Left lung (tissue), 10 donors: ENCODE data around the gene SIAH2. TPM values are rescaled to one million over a fixed set of nuclear protein-coding genes. Genes with fewer than 3 reads are reported as not detected.
A peak's percentile ranks its signal among the peaks of the same experiment; 100 is the strongest.

ENCODE experiments used
- ATAC-seq: fragments of 200-7000 bp; cut with Tn5 transposase; one replicate; pipeline ENCODE4 v1.9.1; 2020; ENCODE audit warnings: moderate library complexity
- DNase-seq, 4 donors: peaks; one replicate each; pipeline ENCODE4 v3.0.0-alpha.2; 2013 to 2020
- H3K27ac ChIP-seq, 2 donors: fragments of 200-600 bp; sonication (generic) in 1 of 2; one replicate each; pipeline versions ENCODE4 v1.5.0 to v1.8.0; 2020 to 2021
- H3K27me3 ChIP-seq, 2 donors: fragments of 200-600 bp; sonication (generic) in 1 of 2; one replicate each; pipeline versions ENCODE4 v1.5.0 to v1.8.0; 2020 to 2021
- H3K36me3 ChIP-seq, 2 donors: fragments of 200-600 bp; sonication (generic) in 1 of 2; one replicate each; pipeline versions ENCODE4 v1.5.0 to v1.8.0; 2020 to 2021
- H3K4me1 ChIP-seq, 2 donors: fragments of 200-600 bp; one replicate each; pipeline ENCODE4 v1.8.0; 2021
- H3K4me3 ChIP-seq, 2 donors: fragments of 200-600 bp; sonication (generic) in 1 of 2; one replicate each; pipeline versions ENCODE4 v1.5.0 to v1.8.0; 2020 to 2021; ENCODE audit warnings: mild to moderate bottlenecking in 1 of 2
- H3K9me3 ChIP-seq, 2 donors: fragments of 200-600 bp; sonication (generic) in 1 of 2; one replicate each; pipeline versions ENCODE4 v1.5.0 to v1.8.0; 2020 to 2021
- intact Hi-C, 2 donors: fragments of 100-400 bp; cut with DNase I; formaldehyde crosslinking; loops; one replicate each; pipeline versions ENCODE4 v1.11.2 to v1.14.2; 2022
- polyA plus RNA-seq, 6 donors: library from polyadenylated mRNA; unstranded; fragments of 120-200 nt; gene quantifications; one replicate each; pipeline ENCODE4 v1.2.1, GENCODE V29; 2013; ENCODE audit not compliant: insufficient read length in 6 of 6
- total RNA-seq, 2 donors: library from RNA; stranded (reverse); fragmentation: NEBNext Ultra II Directional; extraction: Animal tissue kit (Norgen Biotek cat#: 25700); gene quantifications; one replicate each; pipeline ENCODE4 v1.2.1, GENCODE V29; 2021
- TF ChIP-seq, protein P1 (sequence below), 2 donors: fragments of 200-600 bp; sonication (generic) in 1 of 2; IDR thresholded peaks; one replicate each; pipeline versions ENCODE4 v1.5.0 to v1.8.0; 2021; ENCODE audit warnings: antibody characterized with exemption in 2 of 2
- donor health status: DM: no; HTN: yes; CAD: no.
- donor health status: DM: no; HTN: no; CAD: no.

The SIAH2 gene
- total and polyA plus RNA-seq, 8 donors: 19.1 to 22.9 (median 21.6) TPM

DNA sequence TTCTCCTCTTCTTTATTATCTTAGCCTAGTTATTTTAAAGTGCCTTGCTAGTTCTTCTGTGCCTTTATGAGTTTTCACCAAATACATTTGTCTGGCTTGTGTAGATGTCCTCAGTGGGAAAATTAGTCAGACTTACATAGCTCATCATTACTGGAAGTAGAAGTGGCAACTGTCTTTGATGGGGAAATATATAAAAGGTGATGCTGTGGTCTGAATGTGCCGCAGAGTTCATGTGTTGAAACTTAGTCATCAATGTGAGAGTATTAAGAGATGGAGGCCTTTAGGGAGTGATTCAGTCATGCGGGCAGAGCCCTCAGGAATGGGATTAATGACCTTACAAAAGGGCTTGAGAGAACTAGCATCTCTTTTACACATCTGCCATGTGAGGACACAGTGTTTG lies 52.9 kb downstream of the SIAH2 start:
- ATAC-seq (no peak), DNase-seq (no peak)
- Histone ChIP-seq H3K27ac (no peak overlapping the region), H3K4me3 (no peak overlapping the region), H3K9me3 (no peaks in the 10 kb centered on the region), H3K27me3 (no peaks in the 10 kb centered on the region), H3K36me3 (peaks cover 0 to 4% of the 10 kb centered on the region in 2 donors), H3K4me1 (no peaks in the 10 kb centered on the region)
- intact Hi-C loops: no loop called here
- TF ChIP-seq, protein P1, sequence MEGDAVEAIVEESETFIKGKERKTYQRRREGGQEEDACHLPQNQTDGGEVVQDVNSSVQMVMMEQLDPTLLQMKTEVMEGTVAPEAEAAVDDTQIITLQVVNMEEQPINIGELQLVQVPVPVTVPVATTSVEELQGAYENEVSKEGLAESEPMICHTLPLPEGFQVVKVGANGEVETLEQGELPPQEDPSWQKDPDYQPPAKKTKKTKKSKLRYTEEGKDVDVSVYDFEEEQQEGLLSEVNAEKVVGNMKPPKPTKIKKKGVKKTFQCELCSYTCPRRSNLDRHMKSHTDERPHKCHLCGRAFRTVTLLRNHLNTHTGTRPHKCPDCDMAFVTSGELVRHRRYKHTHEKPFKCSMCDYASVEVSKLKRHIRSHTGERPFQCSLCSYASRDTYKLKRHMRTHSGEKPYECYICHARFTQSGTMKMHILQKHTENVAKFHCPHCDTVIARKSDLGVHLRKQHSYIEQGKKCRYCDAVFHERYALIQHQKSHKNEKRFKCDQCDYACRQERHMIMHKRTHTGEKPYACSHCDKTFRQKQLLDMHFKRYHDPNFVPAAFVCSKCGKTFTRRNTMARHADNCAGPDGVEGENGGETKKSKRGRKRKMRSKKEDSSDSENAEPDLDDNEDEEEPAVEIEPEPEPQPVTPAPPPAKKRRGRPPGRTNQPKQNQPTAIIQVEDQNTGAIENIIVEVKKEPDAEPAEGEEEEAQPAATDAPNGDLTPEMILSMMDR (IDR thresholded peaks at IDR 0.05): no peak

DNA sequence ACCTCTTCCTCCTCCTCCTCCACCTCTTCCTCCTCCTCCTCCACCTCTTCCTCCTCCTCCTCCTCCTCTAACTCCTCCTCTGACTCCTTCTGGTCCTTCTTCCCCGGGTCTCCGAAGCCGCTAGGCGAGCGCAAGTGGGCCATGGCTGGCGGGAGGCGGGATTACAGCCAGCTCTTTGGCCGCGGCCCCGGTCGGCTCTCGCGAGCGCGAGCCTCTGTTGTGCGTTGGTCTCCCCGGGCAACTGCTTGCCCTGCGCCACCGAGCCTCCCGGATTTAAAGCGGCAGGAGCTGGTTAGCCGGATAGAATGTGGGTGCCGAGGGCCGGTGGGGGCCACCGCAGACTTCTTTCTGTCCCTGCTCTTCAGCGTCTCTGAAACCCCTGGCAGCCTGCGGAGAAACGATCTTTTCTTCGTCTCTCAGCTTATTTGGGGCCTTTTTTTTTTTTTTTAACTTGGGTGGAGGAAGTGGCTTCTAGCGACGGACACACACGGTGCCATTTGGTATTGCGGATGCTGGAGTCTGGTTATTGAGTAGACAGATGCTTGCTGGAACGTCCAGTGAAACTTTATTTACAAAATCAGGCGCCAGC lies 59.1 kb downstream of the SIAH2 start, which contains the start of gene ERICH6:
ERICH6 (minus strand) TSS at position 165 of the 589 bp plus-strand sequence; CDS start at position 143, 22 bp downstream.
- H3K4me1 ChIP-seq: peaks cover 5 to 12% of the 10 kb centered on the region in 2 donors
- no peaks in the 10 kb centered on the region for H3K36me3 ChIP-seq
- no peaks in the 10 kb centered on the region for H3K27me3 ChIP-seq
- no peaks in the 10 kb centered on the region for H3K9me3 ChIP-seq
- TF ChIP-seq, protein P1 (IDR thresholded peaks at IDR 0.05): peak in 1 of 2 donors; percentile 28
- peak within 1 kb of the TSS; percentile 72 to 83 for H3K27ac ChIP-seq
- ATAC-seq (peak; percentile 98), DNase-seq (peak; percentile 90 to 97 (median 94))
- H3K4me3 ChIP-seq: peak within 1 kb of the TSS; percentile 42 to 50
- intact Hi-C loops: no loop called here

DNA sequence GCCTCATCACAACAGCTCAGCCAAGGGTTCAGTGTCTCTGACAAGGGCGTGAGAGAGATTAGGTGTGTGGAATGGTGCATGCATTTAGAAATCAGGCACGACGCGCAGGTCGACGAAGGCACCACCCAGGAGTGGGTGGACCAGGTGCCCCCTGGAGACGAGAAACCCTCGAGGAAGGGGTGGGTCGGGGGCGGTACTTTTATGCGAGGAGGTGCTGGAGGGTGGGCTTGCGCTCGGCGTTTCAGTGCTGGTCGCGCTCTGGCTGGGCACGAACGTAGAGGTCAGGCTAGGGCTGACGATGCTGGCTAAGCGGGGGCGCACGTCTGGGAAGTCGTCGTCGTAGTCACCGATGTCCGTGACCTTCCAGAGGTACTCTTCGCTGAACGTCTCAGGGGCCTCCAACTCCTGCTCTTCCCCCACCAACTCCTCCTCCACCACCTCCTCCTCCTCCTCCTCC lies 59.6 kb downstream of the SIAH2 start:
- intact Hi-C loops: no loop called here
- DNase-seq (peak in 3 of 4 donors; percentile 51 to 82 (median 60)), ATAC-seq (peak; percentile 50)
- Histone ChIP-seq H3K9me3 (no peaks in the 10 kb centered on the region), H3K4me1 (peaks cover 5 to 12% of the 10 kb centered on the region in 2 donors), H3K4me3 (peak overlapping the region; percentile 42 to 50), H3K27ac (peak overlapping the region; percentile 65 to 83), H3K36me3 (no peaks in the 10 kb centered on the region), H3K27me3 (no peaks in the 10 kb centered on the region)
- TF ChIP-seq, protein P1 (IDR thresholded peaks at IDR 0.05): no peak

DNA sequence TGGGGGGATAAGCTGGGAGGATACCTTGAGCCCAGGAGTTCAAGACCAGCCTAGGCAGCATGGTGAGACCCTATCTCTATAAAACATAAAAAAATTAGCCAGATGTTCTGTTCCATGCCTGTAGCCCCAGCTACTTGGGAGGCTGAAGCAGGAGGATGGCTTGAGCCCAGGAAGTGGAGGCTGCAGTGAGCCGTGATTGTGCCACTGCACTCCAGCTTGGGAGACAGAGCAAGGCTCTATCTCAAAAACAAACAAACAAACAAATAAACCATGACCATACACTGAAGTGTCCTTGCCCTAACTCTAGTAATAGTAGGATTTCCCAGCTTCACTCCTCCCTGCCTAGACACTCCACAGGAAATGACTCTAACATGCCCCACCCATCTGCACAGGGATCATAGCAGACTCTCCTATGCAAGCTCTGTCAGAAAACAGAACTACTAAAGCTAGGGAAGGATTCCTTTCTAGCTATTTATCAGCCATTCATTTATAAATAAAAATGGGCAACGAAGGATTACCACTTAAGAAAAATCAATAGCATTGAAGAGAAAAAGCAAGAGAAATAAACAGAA lies 63.8 kb downstream of the SIAH2 start:
- H3K4me3 ChIP-seq: no peak overlapping the region
- no peak for ATAC-seq
- H3K27ac ChIP-seq: no peak overlapping the region
- no peaks in the 10 kb centered on the region for H3K27me3 ChIP-seq
- intact Hi-C loops: no loop called here
- H3K4me1 ChIP-seq: peaks cover under 1 to 6% of the 10 kb centered on the region in 2 donors
- no peak for DNase-seq
- no peaks in the 10 kb centered on the region for H3K36me3 ChIP-seq
- no peaks in the 10 kb centered on the region for H3K9me3 ChIP-seq
- TF ChIP-seq, protein P1 (IDR thresholded peaks at IDR 0.05): no peak

DNA sequence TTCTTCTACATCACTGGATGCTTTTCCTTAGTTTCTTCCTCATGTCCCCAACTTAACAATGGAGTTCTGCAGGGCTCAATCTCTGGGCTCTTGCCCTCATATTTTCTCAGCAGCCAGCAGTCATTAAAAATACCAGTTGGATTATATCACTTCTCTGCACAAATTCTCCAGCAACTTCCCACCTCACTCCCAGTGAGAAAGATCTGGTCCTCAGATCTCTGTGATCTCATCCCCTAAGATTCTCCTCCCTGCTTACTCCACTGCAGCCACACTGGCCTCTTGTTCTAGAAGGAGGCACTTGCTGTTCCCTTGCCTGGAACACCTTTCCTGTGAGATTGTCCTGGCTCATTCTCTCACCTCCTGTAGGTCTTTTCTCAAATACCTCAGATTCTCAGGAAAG lies 65.3 kb downstream of the SIAH2 start:
- TF ChIP-seq, protein P1 (IDR thresholded peaks at IDR 0.05): no peak
- H3K9me3 ChIP-seq: peaks cover 0 to 8% of the 10 kb centered on the region in 2 donors
- DNase-seq (no peak), ATAC-seq (no peak)
- intact Hi-C loops: no loop called here
- H3K27me3 ChIP-seq: no peaks in the 10 kb centered on the region
- no peak overlapping the region for H3K27ac ChIP-seq
- no peak overlapping the region for H3K4me3 ChIP-seq
- H3K36me3 ChIP-seq: no peaks in the 10 kb centered on the region
- H3K4me1 ChIP-seq: no peaks in the 10 kb centered on the region
